ENCODE results near the gene JAM2.

JAM2 gene

DNA sequence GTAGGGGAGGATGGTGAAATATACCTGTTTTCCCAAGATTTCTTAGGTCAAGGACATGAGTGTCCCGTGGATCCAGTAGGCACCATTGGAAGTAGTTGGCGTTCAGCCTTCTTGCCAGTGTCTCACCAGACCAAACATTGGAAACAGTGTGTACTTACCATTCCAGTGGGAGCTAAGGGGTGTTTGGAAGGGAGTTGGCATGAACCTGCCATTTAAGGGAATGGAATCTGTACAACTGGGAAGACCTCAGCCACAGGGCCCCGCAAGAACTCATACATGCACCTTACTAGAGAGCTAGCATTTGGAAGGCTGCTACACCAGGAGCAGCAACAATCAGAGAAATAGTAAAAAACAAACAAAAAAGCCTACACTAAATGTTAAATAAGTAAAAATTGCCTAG lies 82.9 kb downstream of the JAM2 start:
- Histone ChIP-seq H3K36me3 (ENCODE audit: insufficient read depth, low read length) (peaks cover 57% of the 10 kb centered on the region), H4K20me1 (ENCODE audit: insufficient read depth, low read length) (no peaks in the 10 kb centered on the region), H3K4me1 (ENCODE audit: insufficient read depth, low read length, severe bottlenecking) (no peaks in the 10 kb centered on the region), H2AFZ (ENCODE audit: low read length) (no peak overlapping the region), H3K27ac (ENCODE audit: low read depth, low read length, poor library complexity, severe bottlenecking) (no peak overlapping the region), H3K4me3 (ENCODE audit: low read depth, low read length, poor library complexity, severe bottlenecking) (no peak overlapping the region), H3K79me2 (ENCODE audit: insufficient read depth, low read length) (no peaks in the 10 kb centered on the region), H3K4me2 (ENCODE audit: low read length) (no peak overlapping the region), H3K9me3 (ENCODE audit: low read length) (no peaks in the 10 kb centered on the region), H3K9me2 (ENCODE audit: low read depth, low read length) (no peaks in the 10 kb centered on the region), H3F3A (ENCODE audit: insufficient read depth, low read length) (no peaks in the 10 kb centered on the region), H3K27me3 (ENCODE audit: insufficient read depth, low read length) (no peaks in the 10 kb centered on the region), H3K9ac (ENCODE audit: low read length) (no peak overlapping the region)
- TF ChIP-seq EZH2 (IDR thresholded peaks at IDR 0.05; ENCODE audit: borderline replicate concordance, low read length): no peak
- TF ChIP-seq, protein P1, sequence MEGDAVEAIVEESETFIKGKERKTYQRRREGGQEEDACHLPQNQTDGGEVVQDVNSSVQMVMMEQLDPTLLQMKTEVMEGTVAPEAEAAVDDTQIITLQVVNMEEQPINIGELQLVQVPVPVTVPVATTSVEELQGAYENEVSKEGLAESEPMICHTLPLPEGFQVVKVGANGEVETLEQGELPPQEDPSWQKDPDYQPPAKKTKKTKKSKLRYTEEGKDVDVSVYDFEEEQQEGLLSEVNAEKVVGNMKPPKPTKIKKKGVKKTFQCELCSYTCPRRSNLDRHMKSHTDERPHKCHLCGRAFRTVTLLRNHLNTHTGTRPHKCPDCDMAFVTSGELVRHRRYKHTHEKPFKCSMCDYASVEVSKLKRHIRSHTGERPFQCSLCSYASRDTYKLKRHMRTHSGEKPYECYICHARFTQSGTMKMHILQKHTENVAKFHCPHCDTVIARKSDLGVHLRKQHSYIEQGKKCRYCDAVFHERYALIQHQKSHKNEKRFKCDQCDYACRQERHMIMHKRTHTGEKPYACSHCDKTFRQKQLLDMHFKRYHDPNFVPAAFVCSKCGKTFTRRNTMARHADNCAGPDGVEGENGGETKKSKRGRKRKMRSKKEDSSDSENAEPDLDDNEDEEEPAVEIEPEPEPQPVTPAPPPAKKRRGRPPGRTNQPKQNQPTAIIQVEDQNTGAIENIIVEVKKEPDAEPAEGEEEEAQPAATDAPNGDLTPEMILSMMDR (IDR thresholded peaks at IDR 0.05; ENCODE audit: low read length): no peak

DNA sequence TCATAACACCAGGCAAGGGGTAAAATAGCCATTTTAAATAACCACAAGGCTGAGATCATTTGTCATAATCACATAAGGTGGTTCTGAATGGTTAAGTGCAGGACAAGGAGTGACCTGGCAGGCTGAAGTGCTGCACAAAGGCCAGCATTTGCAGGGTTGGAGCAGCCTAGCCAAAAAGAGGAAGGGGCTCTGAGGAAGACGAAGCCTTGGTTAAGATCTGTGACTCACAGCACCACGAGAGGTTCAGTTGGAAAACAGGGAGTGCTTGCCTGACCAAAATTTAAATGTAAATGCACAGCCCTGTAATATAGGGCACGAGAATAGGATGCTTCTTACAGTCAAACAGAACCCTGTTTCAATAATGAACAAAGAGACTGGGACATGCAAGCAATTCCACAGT lies 83.6 kb downstream of the JAM2 start:
- Histone ChIP-seq H3K27ac (ENCODE audit: low read depth, low read length, poor library complexity, severe bottlenecking) (no peak overlapping the region), H3K79me2 (ENCODE audit: insufficient read depth, low read length) (no peaks in the 10 kb centered on the region), H3K4me1 (ENCODE audit: insufficient read depth, low read length, severe bottlenecking) (no peaks in the 10 kb centered on the region), H3K4me2 (ENCODE audit: low read length) (no peak overlapping the region), H2AFZ (ENCODE audit: low read length) (no peak overlapping the region), H3K9me2 (ENCODE audit: low read depth, low read length) (no peaks in the 10 kb centered on the region), H3F3A (ENCODE audit: insufficient read depth, low read length) (no peaks in the 10 kb centered on the region), H3K36me3 (ENCODE audit: insufficient read depth, low read length) (peaks cover 64% of the 10 kb centered on the region), H3K9ac (ENCODE audit: low read length) (no peak overlapping the region), H3K9me3 (ENCODE audit: low read length) (no peaks in the 10 kb centered on the region), H4K20me1 (ENCODE audit: insufficient read depth, low read length) (no peaks in the 10 kb centered on the region), H3K4me3 (ENCODE audit: low read depth, low read length, poor library complexity, severe bottlenecking) (no peak overlapping the region), H3K27me3 (ENCODE audit: insufficient read depth, low read length) (no peaks in the 10 kb centered on the region)
- no peak for TF ChIP-seq EZH2 (IDR thresholded peaks at IDR 0.05; ENCODE audit: borderline replicate concordance, low read length)
- TF ChIP-seq, protein P1 (IDR thresholded peaks at IDR 0.05; ENCODE audit: low read length): no peak

DNA sequence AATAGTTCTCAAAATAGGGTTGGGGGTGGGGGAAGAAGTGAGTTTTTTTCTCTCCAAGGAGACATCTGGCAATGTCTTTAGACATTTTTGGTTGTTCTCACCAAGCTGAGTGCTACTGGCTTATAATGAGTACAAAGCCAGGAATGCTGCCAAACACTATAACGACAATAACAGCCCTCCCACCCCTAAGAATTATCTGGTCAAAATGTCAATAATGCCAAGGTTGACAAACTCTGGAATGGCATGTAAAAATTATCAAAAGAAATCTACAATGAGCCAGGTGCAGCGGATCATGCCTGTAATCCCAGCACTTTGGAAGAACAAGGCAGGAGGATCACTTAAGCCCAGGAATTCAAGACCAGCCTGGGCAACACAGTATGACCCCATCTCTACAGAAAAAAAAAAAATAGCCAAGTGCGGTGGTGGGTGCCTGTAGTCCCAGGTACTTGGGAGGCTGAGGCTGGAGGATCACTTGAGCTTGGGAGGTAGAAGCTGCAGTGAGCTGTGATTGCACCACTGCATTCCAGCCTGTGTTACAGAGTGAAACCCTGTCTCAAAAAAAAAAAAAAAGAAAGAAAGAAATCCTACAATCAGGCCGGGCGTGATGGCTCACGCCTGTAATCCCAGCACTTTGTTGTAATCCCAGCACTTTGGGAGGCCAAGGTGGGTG lies 93.2 kb downstream of the JAM2 start:
- no peak overlapping the region for H3K9ac ChIP-seq (ENCODE audit: low read length)
- H3K4me3 ChIP-seq (ENCODE audit: low read depth, low read length, poor library complexity, severe bottlenecking): no peak overlapping the region
- no peaks in the 10 kb centered on the region for H3K27me3 ChIP-seq (ENCODE audit: insufficient read depth, low read length)
- H3K4me1 ChIP-seq (ENCODE audit: insufficient read depth, low read length, severe bottlenecking): peaks cover 28% of the 10 kb centered on the region
- no peak for TF ChIP-seq EZH2 (IDR thresholded peaks at IDR 0.05; ENCODE audit: borderline replicate concordance, low read length)
- TF ChIP-seq, protein P1 (IDR thresholded peaks at IDR 0.05; ENCODE audit: low read length): no peak
- no peaks in the 10 kb centered on the region for H3K9me2 ChIP-seq (ENCODE audit: low read depth, low read length)
- peaks cover 38% of the 10 kb centered on the region for H3K36me3 ChIP-seq (ENCODE audit: insufficient read depth, low read length)
- H3K4me2 ChIP-seq (ENCODE audit: low read length): no peak overlapping the region
- peaks cover 48% of the 10 kb centered on the region for H3K79me2 ChIP-seq (ENCODE audit: insufficient read depth, low read length)
- H3F3A ChIP-seq (ENCODE audit: insufficient read depth, low read length): no peaks in the 10 kb centered on the region
- H4K20me1 ChIP-seq (ENCODE audit: insufficient read depth, low read length): no peaks in the 10 kb centered on the region
- no peak overlapping the region for H3K27ac ChIP-seq (ENCODE audit: low read depth, low read length, poor library complexity, severe bottlenecking)
- H3K9me3 ChIP-seq (ENCODE audit: low read length): no peaks in the 10 kb centered on the region
- no peak overlapping the region for H2AFZ ChIP-seq (ENCODE audit: low read length)

Data from OCI-LY1 (cell line).